ENCODE measurements around the gene PDE8A. TPM values are rescaled to one million over a fixed set of nuclear protein-coding genes. Genes with fewer than 3 reads are reported as not detected.

The PDE8A gene
- total and polyA plus RNA-seq, 2 experiments from 2014 or later = 5.6 to 7.5 TPM

DNA sequence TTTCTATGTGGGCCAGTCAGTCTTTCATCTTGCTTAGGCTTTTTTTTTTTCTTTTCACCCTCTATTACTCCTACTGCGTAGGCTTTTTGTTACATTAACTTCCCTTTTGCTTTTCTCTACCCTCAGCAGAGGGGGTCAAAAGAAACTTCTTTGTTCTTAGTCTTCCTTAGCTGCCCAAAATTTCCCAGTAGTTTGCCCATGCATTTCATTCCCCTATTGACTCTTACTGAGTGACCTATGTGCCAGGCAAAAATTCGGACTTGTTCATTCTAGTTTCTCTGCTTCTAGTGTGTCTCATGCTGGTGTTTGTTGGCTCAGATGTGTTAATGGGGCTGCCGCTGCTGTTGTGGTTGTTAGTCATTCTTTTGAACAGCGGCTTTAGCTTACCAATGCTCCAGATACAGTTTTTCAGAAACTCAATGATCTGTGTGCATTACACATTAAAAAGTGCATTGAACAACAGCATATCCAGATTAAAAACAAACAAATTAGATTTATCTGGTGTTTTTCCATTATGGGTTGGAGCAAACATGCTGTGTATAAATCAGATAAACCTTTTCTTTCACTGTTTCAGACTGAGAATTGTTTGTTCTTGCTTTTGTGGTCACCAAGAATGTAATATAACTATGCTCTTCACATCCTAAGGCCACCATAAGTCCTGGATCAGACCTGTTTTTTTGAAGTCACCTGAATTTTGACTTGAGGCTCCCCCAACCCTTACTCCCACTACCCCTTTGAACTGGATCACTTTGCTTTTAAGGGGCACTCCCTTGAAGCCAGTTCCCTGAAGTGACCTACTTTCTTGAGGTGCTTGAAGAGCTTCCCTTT lies 43.1 kb downstream of the PDE8A start:
- no peaks in the 10 kb centered on the region for H3K9me3 Mint-ChIP-seq
- H3K36me3 Mint-ChIP-seq (ENCODE audit: low read depth) = no peaks in the 10 kb centered on the region
- peaks cover 17% of the 10 kb centered on the region for H3K79me2 ChIP-seq (replicated peaks; ENCODE audit: insufficient read depth)
- no peaks in the 10 kb centered on the region; the same call in 1 of the 2 replicates for H4K20me1 ChIP-seq (replicated peaks; ENCODE audit: insufficient read depth)
- TF ChIP-seq ZNF114 (CRISPR knock-in tag; IDR thresholded peaks at IDR 0.05) (no peak), JUNB (IDR thresholded peaks at IDR 0.05; ENCODE audit: unreplicated experiment) (no peak), EZH2phosphoT487 (IDR thresholded peaks at IDR 0.05; ENCODE audit: unreplicated experiment) (no peak), STAT1 (IDR thresholded peaks at IDR 0.05; ENCODE audit: unreplicated experiment) (no peak), ZNF331 (CRISPR knock-in tag; IDR thresholded peaks at IDR 0.05; ENCODE audit: low read depth) (no peak), NANOG (IDR thresholded peaks at IDR 0.05; ENCODE audit: borderline replicate concordance) (no peak), EZH2 (IDR thresholded peaks at IDR 0.05; ENCODE audit: low read depth, unreplicated experiment) (no peak), POLR2AphosphoS5 (IDR thresholded peaks at IDR 0.05; ENCODE audit: low read depth) (no peak)
- TF ChIP-seq, protein P1, sequence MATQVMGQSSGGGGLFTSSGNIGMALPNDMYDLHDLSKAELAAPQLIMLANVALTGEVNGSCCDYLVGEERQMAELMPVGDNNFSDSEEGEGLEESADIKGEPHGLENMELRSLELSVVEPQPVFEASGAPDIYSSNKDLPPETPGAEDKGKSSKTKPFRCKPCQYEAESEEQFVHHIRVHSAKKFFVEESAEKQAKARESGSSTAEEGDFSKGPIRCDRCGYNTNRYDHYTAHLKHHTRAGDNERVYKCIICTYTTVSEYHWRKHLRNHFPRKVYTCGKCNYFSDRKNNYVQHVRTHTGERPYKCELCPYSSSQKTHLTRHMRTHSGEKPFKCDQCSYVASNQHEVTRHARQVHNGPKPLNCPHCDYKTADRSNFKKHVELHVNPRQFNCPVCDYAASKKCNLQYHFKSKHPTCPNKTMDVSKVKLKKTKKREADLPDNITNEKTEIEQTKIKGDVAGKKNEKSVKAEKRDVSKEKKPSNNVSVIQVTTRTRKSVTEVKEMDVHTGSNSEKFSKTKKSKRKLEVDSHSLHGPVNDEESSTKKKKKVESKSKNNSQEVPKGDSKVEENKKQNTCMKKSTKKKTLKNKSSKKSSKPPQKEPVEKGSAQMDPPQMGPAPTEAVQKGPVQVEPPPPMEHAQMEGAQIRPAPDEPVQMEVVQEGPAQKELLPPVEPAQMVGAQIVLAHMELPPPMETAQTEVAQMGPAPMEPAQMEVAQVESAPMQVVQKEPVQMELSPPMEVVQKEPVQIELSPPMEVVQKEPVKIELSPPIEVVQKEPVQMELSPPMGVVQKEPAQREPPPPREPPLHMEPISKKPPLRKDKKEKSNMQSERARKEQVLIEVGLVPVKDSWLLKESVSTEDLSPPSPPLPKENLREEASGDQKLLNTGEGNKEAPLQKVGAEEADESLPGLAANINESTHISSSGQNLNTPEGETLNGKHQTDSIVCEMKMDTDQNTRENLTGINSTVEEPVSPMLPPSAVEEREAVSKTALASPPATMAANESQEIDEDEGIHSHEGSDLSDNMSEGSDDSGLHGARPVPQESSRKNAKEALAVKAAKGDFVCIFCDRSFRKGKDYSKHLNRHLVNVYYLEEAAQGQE (IDR thresholded peaks at IDR 0.05; ENCODE audit: unreplicated experiment) = no peak
- TF ChIP-seq, protein P2, sequence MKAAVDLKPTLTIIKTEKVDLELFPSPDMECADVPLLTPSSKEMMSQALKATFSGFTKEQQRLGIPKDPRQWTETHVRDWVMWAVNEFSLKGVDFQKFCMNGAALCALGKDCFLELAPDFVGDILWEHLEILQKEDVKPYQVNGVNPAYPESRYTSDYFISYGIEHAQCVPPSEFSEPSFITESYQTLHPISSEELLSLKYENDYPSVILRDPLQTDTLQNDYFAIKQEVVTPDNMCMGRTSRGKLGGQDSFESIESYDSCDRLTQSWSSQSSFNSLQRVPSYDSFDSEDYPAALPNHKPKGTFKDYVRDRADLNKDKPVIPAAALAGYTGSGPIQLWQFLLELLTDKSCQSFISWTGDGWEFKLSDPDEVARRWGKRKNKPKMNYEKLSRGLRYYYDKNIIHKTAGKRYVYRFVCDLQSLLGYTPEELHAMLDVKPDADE (IDR thresholded peaks at IDR 0.05) = no peak
- TF ChIP-seq, protein P3, sequence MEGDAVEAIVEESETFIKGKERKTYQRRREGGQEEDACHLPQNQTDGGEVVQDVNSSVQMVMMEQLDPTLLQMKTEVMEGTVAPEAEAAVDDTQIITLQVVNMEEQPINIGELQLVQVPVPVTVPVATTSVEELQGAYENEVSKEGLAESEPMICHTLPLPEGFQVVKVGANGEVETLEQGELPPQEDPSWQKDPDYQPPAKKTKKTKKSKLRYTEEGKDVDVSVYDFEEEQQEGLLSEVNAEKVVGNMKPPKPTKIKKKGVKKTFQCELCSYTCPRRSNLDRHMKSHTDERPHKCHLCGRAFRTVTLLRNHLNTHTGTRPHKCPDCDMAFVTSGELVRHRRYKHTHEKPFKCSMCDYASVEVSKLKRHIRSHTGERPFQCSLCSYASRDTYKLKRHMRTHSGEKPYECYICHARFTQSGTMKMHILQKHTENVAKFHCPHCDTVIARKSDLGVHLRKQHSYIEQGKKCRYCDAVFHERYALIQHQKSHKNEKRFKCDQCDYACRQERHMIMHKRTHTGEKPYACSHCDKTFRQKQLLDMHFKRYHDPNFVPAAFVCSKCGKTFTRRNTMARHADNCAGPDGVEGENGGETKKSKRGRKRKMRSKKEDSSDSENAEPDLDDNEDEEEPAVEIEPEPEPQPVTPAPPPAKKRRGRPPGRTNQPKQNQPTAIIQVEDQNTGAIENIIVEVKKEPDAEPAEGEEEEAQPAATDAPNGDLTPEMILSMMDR (conservative IDR thresholded peaks at IDR 0.05; ENCODE audit: low read depth in 2 of 2) = no peak
- TF ChIP-seq, protein P4, sequence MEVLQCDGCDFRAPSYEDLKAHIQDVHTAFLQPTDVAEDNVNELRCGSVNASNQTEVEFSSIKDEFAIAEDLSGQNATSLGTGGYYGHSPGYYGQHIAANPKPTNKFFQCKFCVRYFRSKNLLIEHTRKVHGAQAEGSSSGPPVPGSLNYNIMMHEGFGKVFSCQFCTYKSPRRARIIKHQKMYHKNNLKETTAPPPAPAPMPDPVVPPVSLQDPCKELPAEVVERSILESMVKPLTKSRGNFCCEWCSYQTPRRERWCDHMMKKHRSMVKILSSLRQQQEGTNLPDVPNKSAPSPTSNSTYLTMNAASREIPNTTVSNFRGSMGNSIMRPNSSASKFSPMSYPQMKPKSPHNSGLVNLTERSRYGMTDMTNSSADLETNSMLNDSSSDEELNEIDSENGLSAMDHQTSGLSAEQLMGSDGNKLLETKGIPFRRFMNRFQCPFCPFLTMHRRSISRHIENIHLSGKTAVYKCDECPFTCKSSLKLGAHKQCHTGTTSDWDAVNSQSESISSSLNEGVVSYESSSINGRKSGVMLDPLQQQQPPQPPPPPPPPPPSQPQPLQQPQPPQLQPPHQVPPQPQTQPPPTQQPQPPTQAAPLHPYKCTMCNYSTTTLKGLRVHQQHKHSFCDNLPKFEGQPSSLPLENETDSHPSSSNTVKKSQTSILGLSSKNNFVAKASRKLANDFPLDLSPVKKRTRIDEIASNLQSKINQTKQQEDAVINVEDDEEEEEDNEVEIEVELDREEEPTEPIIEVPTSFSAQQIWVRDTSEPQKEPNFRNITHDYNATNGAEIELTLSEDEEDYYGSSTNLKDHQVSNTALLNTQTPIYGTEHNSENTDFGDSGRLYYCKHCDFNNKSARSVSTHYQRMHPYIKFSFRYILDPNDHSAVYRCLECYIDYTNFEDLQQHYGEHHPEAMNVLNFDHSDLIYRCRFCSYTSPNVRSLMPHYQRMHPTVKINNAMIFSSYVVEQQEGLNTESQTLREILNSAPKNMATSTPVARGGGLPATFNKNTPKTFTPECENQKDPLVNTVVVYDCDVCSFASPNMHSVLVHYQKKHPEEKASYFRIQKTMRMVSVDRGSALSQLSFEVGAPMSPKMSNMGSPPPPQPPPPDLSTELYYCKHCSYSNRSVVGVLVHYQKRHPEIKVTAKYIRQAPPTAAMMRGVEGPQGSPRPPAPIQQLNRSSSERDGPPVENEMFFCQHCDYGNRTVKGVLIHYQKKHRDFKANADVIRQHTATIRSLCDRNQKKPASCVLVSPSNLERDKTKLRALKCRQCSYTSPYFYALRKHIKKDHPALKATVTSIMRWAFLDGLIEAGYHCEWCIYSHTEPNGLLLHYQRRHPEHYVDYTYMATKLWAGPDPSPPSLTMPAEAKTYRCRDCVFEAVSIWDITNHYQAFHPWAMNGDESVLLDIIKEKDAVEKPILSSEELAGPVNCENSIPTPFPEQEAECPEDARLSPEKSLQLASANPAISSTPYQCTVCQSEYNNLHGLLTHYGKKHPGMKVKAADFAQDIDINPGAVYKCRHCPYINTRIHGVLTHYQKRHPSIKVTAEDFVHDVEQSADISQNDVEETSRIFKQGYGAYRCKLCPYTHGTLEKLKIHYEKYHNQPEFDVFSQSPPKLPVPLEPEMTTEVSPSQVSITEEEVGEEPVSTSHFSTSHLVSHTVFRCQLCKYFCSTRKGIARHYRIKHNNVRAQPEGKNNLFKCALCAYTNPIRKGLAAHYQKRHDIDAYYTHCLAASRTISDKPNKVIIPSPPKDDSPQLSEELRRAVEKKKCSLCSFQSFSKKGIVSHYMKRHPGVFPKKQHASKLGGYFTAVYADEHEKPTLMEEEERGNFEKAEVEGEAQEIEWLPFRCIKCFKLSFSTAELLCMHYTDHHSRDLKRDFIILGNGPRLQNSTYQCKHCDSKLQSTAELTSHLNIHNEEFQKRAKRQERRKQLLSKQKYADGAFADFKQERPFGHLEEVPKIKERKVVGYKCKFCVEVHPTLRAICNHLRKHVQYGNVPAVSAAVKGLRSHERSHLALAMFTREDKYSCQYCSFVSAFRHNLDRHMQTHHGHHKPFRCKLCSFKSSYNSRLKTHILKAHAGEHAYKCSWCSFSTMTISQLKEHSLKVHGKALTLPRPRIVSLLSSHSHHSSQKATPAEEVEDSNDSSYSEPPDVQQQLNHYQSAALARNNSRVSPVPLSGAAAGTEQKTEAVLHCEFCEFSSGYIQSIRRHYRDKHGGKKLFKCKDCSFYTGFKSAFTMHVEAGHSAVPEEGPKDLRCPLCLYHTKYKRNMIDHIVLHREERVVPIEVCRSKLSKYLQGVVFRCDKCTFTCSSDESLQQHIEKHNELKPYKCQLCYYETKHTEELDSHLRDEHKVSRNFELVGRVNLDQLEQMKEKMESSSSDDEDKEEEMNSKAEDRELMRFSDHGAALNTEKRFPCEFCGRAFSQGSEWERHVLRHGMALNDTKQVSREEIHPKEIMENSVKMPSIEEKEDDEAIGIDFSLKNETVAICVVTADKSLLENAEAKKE (CRISPR knock-in tag; IDR thresholded peaks at IDR 0.05) = no peak
- no peaks in the 10 kb centered on the region for H3K27me3 ChIP-seq (ENCODE audit: insufficient read depth)
- no peaks in the 10 kb centered on the region for H3F3A ChIP-seq (replicated peaks; ENCODE audit: low read depth)
- H3K4me3 Mint-ChIP-seq = no peak overlapping the region
- H3K4me1 Mint-ChIP-seq = peaks cover 22% of the 10 kb centered on the region
- H3K27me3 Mint-ChIP-seq (ENCODE audit: insufficient read depth, low read depth, poor library complexity) = peaks cover 1% of the 10 kb centered on the region
- no peaks in the 10 kb centered on the region for H3K36me3 ChIP-seq (ENCODE audit: insufficient read depth)
- H3K4me1 ChIP-seq (ENCODE audit: insufficient read depth) = peaks cover 28% of the 10 kb centered on the region
- 0 out of 2 replicates have a peak overlapping the region, but pooled peaks have one; percentile 15 for H3K4me2 ChIP-seq
- H3K9me2 ChIP-seq (ENCODE audit: insufficient read depth) = no peaks in the 10 kb centered on the region
- ATAC-seq (peak; percentile 43; the same call in 2 of the 3 replicates), DNase-seq (ENCODE audit: low spot score) (no peak)
- H3K27ac ChIP-seq (ENCODE audit: low read depth) = no peak overlapping the region
- H3K4me3 ChIP-seq = no peak overlapping the region
- H2AFZ ChIP-seq = no peak overlapping the region
- H3K27ac Mint-ChIP-seq = no peak overlapping the region
